ENCODE data around the gene KLHL40.

DNA sequence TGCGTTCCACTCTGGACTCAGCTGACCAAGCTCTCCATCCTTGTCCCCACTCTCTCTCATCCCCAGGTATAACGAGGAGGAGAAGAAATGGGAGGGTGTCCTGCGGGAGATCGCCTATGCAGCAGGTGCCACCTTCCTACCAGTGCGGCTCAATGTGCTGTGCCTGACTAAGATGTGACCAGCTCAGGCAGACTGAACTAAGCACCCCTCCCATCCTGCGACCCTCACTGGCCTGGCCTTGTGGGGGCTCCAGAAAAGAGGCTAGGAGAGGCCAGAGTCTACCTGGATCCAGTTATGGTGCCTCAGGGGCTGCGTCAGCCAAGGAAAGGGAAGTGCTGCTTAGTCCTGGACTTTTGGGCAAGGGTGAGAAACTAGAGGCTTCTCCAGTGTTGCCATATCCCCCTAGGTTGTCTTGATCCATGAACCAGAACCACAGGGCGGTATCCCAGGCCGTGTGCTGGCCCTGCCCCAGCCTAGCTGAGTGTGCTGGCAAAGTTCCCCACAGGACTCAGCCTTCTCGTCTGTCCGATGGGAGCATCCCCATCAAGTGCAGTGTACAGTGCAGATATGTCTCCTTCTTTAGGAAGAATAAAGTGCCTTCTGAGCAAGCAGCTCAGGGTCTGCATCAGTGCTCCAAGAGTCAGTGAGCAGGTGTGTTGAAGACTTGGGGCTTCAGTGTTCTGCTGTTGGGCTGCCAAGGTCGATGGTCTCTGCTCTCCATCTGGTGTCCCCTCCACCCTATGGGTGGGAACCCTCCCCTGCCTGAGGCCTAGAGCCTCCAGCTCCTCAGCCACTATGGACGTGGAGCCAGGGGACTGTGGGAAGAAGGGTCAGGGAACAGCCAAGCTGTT lies 6.7 kb downstream of the KLHL40 start:
- TF ChIP-seq POLR2A (IDR thresholded peaks at IDR 0.05; ENCODE audit: extremely low read depth, insufficient read length): no peak
- no peak for TF ChIP-seq MAX (IDR thresholded peaks at IDR 0.05; ENCODE audit: low read depth, low read length)
- TF ChIP-seq, protein P1, sequence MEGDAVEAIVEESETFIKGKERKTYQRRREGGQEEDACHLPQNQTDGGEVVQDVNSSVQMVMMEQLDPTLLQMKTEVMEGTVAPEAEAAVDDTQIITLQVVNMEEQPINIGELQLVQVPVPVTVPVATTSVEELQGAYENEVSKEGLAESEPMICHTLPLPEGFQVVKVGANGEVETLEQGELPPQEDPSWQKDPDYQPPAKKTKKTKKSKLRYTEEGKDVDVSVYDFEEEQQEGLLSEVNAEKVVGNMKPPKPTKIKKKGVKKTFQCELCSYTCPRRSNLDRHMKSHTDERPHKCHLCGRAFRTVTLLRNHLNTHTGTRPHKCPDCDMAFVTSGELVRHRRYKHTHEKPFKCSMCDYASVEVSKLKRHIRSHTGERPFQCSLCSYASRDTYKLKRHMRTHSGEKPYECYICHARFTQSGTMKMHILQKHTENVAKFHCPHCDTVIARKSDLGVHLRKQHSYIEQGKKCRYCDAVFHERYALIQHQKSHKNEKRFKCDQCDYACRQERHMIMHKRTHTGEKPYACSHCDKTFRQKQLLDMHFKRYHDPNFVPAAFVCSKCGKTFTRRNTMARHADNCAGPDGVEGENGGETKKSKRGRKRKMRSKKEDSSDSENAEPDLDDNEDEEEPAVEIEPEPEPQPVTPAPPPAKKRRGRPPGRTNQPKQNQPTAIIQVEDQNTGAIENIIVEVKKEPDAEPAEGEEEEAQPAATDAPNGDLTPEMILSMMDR (IDR thresholded peaks at IDR 0.05; ENCODE audit: low read depth, low read length): no peak

All from NB4 (cell line).